Ovary (tissue), 9 donors: ENCODE results near the gene KCTD16. TPM values are rescaled to one million over a fixed set of nuclear protein-coding genes. Genes with fewer than 3 reads are reported as not detected.

Experiments
- DNase-seq, 5 donors: peaks; one replicate each; pipeline ENCODE4 v3.0.0-alpha.2; 2019 to 2020
- H3K27ac ChIP-seq, 2 donors: fragments of 200-600 bp; one replicate each; pipeline versions ENCODE4 v1.5.1 to v1.8.0; 2019 to 2022
- H3K27me3 ChIP-seq: fragments of 200-600 bp; one replicate; pipeline ENCODE4 v1.8.0; 2022
- H3K36me3 ChIP-seq: fragments of 200-600 bp; sonication (generic); one replicate; pipeline ENCODE4 v1.5.1; 2019
- H3K4me1 ChIP-seq: one replicate; pipeline ENCODE4 v1.8.1; 2013; ENCODE audit warnings: mild to moderate bottlenecking, moderate library complexity; ENCODE audit not compliant: insufficient read depth
- H3K4me3 ChIP-seq: fragments of 200-600 bp; sonication (generic); one replicate; pipeline ENCODE4 v1.5.1; 2017
- H3K9me3 ChIP-seq, 2 donors: fragments of 200-600 bp in 1 of 2; sonication (generic) in 1 of 2; one replicate each; pipeline versions ENCODE4 v1.5.1 to v1.8.1; 2013 to 2019; ENCODE audit warnings: mild to moderate bottlenecking in 1 of 2, moderate library complexity in 1 of 2
- CTCF ChIP-seq, 3 donors: fragments of 450-650 bp in 2 of 3; fragments of 200-600 bp in 1 of 3; IDR thresholded peaks; one replicate each; pipeline versions ENCODE4 v1.5.1 to v1.8.0; 2016 to 2022; ENCODE audit warnings: antibody characterized with exemption in 3 of 3, mild to moderate bottlenecking in 1 of 3
- EP300 ChIP-seq: sonication (generic); formaldehyde crosslinking; IDR thresholded peaks from one replicate; pipeline ENCODE4 v1.6.1; 2017; ENCODE audit warnings: antibody characterized with exemption
- POLR2A ChIP-seq: fragments of 450-650 bp; IDR thresholded peaks from one replicate; pipeline ENCODE4 v1.6.1; 2017; ENCODE audit warnings: antibody characterized with exemption, mild to moderate bottlenecking, moderate library complexity
- WGBS, 3 donors: extraction: QIAGEN DNeasy Blood & Tissue Kit in 1 of 3; methylation state at CpG; one replicate each; pipeline versions ENCODE4 v1.1.5 to v1.1.7; 2013 to 2017; 5-methylcytosine and 5-hydroxymethylcytosine counted together
- intact Hi-C, 4 donors: fragments of 100-400 bp; cut with DNase I; formaldehyde crosslinking; loops; one replicate each; pipeline versions ENCODE4 v1.11.0 to v1.15.1; 2022 to 2023
- polyA plus RNA-seq, 2 donors: library from polyadenylated mRNA; stranded (reverse); fragments of 200-250 nt in 1 of 2; fragments of 350-450 nt in 1 of 2; fragmentation: Illumina TruSeq in 1 of 2; extraction: RNeasy Lipid Tissue Mini Kit (QIAGEN cat#74804) in 1 of 2; gene quantifications; one replicate each; pipeline ENCODE4 v1.2.3, GENCODE V29; 2013 to 2014
- total RNA-seq, 7 donors: library from RNA; depleted of rRNA in 2 of 7; stranded (reverse); fragments of >200 nt in 2 of 7; fragmentation: NEBNext Ultra II Directional in 3 of 7; extraction: Animal tissue kit (Norgen Biotek cat#: 25700) in 3 of 7; gene quantifications; one replicate each; pipeline versions ENCODE4 v1.1.0 to v1.2.4, GENCODE V29; 2016 to 2023
- donor health status: DM: no; HTN: no; CAD: no; lungs with moderate emphysema.
- donor health status: DM: no; HTN: no; CAD: no.
- donor health status: Bipolar disorder and iron deficiency.
- donor health status: DM: yes; HTN: yes; CAD: no.
- donor health status: DM: no; HTN: no; CAD: no.
- donor health status: DM: yes; HTN: yes; CAD: no.

The KCTD16 gene
- total and polyA plus RNA-seq, 9 donors = under 0.01 to 0.46 (median 0.13) TPM; not detected in 1

GRCh38 chr5:144162686-144163085 is 8.0 kb upstream of the KCTD16 start:
- no peaks in the 10 kb centered on the region for H3K36me3 ChIP-seq
- no peaks in the 10 kb centered on the region for H3K9me3 ChIP-seq
- WGBS, 3 donors = 87 to 93% (median 90%) methylated on average over 1 of the region's 1 CpG

GRCh38 chr5:144166696-144167095 is 4.0 kb upstream of the KCTD16 start:
- no peaks in the 10 kb centered on the region for H3K36me3 ChIP-seq
- no peak for TF ChIP-seq CTCF (IDR thresholded peaks at IDR 0.05)
- TF ChIP-seq POLR2A = no peak
- intact Hi-C loops = no loop called here
- WGBS, 3 donors = 49 to 64% (median 55%) methylated on average over 1 of the region's 1 CpG
- H3K27ac ChIP-seq = no peak overlapping the region
- DNase-seq = no peak
- no peaks in the 10 kb centered on the region for H3K9me3 ChIP-seq
- H3K27me3 ChIP-seq = no peaks in the 10 kb centered on the region
- no peak overlapping the region for H3K4me3 ChIP-seq
- peaks cover 3% of the 10 kb centered on the region for H3K4me1 ChIP-seq

More at GRCh38 chr5:144162686-144163085, 8.0 kb upstream of the KCTD16 start:
- H3K4me1 ChIP-seq = no peaks in the 10 kb centered on the region
- no peak for DNase-seq
- no peak overlapping the region for H3K4me3 ChIP-seq
- no peaks in the 10 kb centered on the region for H3K27me3 ChIP-seq
- H3K27ac ChIP-seq = no peak overlapping the region
- intact Hi-C loops = no loop called here
- TF ChIP-seq EP300 (no peak), POLR2A (no peak), CTCF (IDR thresholded peaks at IDR 0.05) (no peak)

- no peak for TF ChIP-seq EP300
- no peak for TF ChIP-seq CTCF (IDR thresholded peaks at IDR 0.05)
- TF ChIP-seq POLR2A = no peak
- Histone ChIP-seq H3K4me3 (no peak overlapping the region), H3K9me3 (no peaks in the 10 kb centered on the region), H3K27me3 (no peaks in the 10 kb centered on the region), H3K4me1 (peaks cover 3% of the 10 kb centered on the region), H3K27ac (no peak overlapping the region), H3K36me3 (no peaks in the 10 kb centered on the region)
- DNase-seq = no peak
- WGBS, 3 donors = 71 to 74% (median 73%) methylated on average over 3 of the region's 3 CpGs
- intact Hi-C loops = no loop called here
Measured at GRCh38 chr5:144167998-144168397, 2.7 kb upstream of the KCTD16 start.

- intact Hi-C loops = no loop called here
- Histone ChIP-seq H3K27ac (peak overlapping the region in 1 of 2 donors; percentile 26), H3K4me1 (peaks cover 3% of the 10 kb centered on the region), H3K4me3 (peak overlapping the region; percentile 59), H3K27me3 (no peaks in the 10 kb centered on the region), H3K36me3 (no peaks in the 10 kb centered on the region), H3K9me3 (no peaks in the 10 kb centered on the region)
- WGBS, 3 donors = 1% methylated on average over 12 of the region's 12 CpGs
- TF ChIP-seq CTCF (IDR thresholded peaks at IDR 0.05) (no peak), POLR2A (no peak)
- DNase-seq = no peak
Measured at GRCh38 chr5:144169904-144170275, 783 bp upstream of the KCTD16 start.

- Histone ChIP-seq H3K27ac (no peak overlapping the region), H3K27me3 (no peaks in the 10 kb centered on the region), H3K4me1 (peaks cover 1% of the 10 kb centered on the region), H3K36me3 (no peaks in the 10 kb centered on the region), H3K9me3 (no peaks in the 10 kb centered on the region), H3K4me3 (no peak overlapping the region)
- WGBS, 3 donors = 20 to 30% (median 24%) methylated on average over 3 of the region's 3 CpGs
- TF ChIP-seq EP300 (no peak), CTCF (IDR thresholded peaks at IDR 0.05) (no peak), POLR2A (no peak)
- no peak for DNase-seq
- intact Hi-C loops = no loop called here
Measured at GRCh38 chr5:144173766-144174165, 3.1 kb downstream of the KCTD16 start.
